OCI-LY1 (cell line): Measurements from ENCODE around the gene RBM47.

ENCODE experiments used
- EZH2 ChIP-seq: fragments of 200-600 bp; sonication (generic), shearing (Covaris generic); IDR thresholded peaks from 2 replicates; pipeline ENCODE4 v1.8.0; 2017; ENCODE audit warnings: borderline replicate concordance, mixed run types, mild to moderate bottlenecking, antibody characterized with exemption, low read length, moderate library complexity, mixed read lengths
- TF ChIP-seq, protein P1 (sequence below): fragments of 200-600 bp; sonication (generic), shearing (Covaris generic); IDR thresholded peaks from 2 replicates; pipeline ENCODE4 v1.5.1; 2017; ENCODE audit warnings: mild to moderate bottlenecking, antibody characterized with exemption, low read length, moderate library complexity, mixed read lengths

GRCh38 chr4:40630335-40631021, 814 bp upstream of the RBM47 start:
- TF ChIP-seq, protein P1, sequence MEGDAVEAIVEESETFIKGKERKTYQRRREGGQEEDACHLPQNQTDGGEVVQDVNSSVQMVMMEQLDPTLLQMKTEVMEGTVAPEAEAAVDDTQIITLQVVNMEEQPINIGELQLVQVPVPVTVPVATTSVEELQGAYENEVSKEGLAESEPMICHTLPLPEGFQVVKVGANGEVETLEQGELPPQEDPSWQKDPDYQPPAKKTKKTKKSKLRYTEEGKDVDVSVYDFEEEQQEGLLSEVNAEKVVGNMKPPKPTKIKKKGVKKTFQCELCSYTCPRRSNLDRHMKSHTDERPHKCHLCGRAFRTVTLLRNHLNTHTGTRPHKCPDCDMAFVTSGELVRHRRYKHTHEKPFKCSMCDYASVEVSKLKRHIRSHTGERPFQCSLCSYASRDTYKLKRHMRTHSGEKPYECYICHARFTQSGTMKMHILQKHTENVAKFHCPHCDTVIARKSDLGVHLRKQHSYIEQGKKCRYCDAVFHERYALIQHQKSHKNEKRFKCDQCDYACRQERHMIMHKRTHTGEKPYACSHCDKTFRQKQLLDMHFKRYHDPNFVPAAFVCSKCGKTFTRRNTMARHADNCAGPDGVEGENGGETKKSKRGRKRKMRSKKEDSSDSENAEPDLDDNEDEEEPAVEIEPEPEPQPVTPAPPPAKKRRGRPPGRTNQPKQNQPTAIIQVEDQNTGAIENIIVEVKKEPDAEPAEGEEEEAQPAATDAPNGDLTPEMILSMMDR, result no peak
- no peak for TF ChIP-seq EZH2
